Stimulated activated CD4-positive, alpha-beta T cell treated with anti-CD3 and anti-CD28 coated beads, TNF-alpha, amount 100 ng/mL, for 24 hours (primary cell): ENCODE data around the gene OAF.
A peak's percentile ranks its signal among the peaks of the same experiment; 100 is the strongest.
"Not testable (repeated sequence)": the region's sequence is repeated elsewhere in the genome, so short reads cannot be mapped to it uniquely, and the experiment has no call there.

ENCODE experiments used
- DNase-seq, 3 experiments: peaks; one replicate each; pipeline ENCODE4 v3.0.0-alpha.2; 2020; ENCODE audit warnings: low read depth in 3 of 3

OAF gene

DNA sequence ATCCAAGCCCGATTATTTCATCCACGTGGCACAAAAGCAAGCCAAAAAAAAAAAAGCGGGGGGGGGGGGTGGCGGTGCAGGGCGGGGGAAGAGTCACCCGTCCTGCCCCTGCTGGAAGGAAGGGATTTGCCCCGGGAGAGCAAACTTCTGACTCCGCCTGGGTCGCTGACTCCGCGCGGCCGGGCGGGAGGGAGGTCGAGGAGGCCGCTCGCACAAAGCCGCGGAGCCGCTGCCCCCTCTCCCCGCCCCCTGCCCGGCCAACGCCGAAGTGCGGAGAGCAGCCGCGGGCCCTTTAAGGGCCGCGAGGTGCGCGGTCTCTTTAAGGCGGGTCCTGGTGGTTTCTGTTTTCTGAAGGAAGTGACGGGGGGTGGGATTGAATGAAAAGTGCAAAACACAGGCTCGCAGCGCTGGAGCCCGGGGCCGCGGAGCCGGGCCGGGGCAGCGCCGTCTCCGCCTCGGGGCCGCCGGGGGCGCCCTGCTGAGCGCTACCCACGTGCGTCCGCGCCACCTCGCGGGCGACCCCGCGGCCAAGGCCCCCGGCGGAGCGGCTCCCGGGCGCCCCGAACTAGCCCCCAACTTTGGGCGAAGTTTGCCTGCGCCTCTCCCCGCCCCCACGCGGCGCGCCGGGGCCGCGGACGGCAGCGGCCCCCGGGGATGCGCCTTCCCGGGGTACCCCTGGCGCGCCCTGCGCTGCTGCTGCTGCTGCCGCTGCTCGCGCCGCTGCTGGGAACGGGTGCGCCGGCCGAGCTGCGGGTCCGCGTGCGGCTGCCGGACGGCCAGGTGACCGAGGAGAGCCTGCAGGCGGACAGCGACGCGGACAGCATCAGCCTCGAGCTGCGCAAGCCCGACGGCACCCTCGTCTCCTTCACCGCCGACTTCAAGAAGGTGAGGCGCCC is at the start of gene OAF:
TSS of gene OAF (plus strand) at position 407 of the 896 bp plus-strand sequence. CDS start at position 655, 248 bp downstream.
- DNase-seq, result peak in 2 of 3 experiments; percentile 25 to 45

DNA sequence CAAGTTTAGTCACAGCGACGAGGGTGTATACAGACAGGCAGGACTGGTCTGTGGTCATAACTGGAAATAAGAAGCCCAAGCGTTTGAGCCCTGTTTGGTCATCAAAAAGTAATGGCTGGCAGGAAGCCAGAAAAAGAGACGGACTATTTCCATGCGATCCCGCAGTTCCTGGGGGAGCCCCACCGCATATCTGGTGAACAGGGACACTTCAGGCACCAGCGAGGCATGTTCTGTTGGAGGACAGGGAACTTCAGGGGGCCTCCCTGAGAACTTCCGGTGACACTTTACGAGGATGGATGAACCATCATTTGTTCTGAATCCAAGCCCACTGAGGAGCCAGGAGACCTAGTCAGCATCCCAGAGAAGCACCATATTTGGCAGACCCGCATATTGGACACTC is 43.2 kb upstream of the OAF start:
- no peak for DNase-seq

- no peak for DNase-seq
Measured at GRCh38 chr11:120168108-120168959, 42.5 kb upstream of the OAF start.

DNA sequence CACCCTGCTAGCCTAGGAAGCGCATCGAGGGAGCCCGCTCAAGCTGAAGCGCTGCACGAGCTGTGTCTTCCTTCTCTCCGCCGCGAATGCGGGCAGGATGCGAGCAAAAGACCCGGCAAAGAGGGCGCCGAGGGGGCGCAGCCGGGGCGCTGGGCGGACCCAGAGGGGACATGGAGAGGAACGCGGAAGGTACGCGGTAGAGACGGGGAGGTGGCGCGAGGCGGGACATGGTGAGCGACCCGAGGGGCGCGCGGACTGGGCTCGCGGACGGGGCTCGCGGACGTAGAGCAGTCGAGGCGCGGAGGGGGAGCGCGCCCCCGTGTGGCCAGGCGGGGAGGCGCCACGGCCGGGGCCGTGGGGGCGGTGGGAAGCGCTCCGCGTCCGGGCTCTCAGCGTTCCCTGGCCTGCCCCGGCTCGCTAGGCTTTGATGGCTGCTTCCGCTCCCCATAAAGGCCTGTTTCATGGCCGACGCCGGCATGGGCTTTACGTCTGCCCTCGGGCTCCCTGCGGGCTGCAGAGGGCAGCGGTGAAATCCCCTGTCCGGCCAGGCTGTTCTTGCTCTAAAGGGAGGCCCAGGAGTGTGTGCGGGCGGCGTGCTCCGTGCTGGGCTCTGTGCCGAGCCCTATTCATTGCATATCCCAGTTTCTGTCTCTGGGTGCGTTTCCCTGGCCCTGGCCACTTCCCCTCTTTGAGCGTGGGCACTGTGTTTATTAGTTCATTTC is 41.7 kb upstream of the OAF start:
- DNase-seq, result peak; percentile 12 to 57 (median 28)

GRCh38 chr11:120169981-120170698 is 40.7 kb upstream of the OAF start:
- no peak for DNase-seq

- DNase-seq, result no peak
Measured at GRCh38 chr11:120170741-120171261, 40.0 kb upstream of the OAF start.

- peak; percentile 12 to 51 (median 13) for DNase-seq
Measured at GRCh38 chr11:120172054-120172911, 38.5 kb upstream of the OAF start.

DNA sequence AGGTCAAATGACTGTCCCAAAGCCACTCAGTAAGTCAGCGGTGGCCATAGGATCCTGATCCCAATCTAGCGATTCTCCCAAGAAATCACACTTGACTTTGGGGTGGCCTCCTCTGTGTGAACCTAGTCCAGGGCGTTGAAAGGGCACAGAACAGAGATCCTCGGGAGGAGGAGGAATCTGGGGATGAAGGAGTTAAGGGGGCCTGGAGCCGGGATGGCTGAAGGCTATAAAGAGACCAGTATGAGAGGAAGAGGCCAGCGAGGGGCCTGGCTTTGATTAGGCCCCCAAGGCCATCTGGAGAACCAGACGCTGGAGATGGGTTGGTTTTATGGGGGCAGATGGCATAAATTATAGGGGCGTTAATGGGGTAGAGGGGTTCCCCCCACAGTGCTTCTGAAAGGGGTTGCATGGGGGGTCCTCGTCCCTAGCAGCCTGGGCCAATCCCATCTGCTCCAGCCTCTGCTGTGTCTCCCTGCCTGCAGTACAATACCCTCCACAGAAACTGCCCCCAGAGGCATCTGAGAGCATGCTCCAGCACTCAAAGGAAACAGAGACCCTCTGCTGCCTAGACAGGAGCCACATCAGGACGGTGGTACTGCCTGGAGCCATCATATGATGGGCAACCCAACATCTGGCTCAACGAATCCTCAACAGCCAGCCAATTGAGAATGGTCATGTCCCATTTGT is 37.7 kb upstream of the OAF start:
- no peak for DNase-seq

DNA sequence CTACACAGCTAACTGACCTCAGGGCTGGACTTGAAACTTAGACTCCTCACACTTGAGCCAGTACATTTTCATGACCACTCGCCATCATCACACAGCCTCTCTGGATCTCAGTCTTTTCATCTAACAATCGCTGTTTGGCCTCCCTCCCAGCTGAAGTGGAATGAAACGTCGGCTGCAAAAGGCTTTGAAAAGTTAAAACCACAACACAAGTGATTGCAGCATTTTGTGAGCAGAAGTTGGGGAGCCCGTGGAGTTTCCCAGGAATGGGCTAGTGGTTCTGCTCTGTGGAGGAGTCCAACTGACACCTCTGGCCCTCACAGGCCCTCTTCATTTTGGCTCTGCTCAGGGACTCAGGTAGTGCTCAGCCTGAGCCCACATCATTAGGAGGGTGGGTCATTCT is 37.0 kb upstream of the OAF start:
- no peak for DNase-seq

GRCh38 chr11:120174866-120175265 is 36.0 kb upstream of the OAF start:
- DNase-seq, result no peak

DNA sequence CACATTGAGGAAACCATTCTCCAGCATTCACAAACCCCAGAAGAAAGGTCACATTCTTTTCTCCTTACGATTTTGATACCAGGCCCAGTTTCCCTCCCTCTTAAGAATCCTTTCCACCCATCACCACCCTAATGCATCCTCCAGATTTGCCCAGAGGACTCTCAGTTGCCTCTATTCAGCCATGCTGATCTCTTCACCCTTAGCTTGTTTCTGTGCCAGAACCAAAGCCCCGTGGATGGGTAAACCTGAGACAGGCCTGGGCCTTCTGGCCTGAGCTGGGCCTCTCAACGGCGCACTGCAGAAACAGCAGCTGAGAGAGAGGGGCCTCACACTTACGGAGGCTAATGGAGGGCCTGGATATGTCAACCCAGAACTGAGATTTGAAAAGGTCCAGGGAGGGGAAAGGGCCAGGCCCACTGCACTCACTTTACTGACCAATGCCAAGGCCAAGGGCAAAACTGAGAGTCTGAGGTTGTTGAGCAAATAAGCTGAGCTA is 32.2 kb upstream of the OAF start:
- DNase-seq, result no peak

- DNase-seq, result no peak
Measured at GRCh38 chr11:120179057-120179672, 31.7 kb upstream of the OAF start.

GRCh38 chr11:120180063-120180462 is 30.8 kb upstream of the OAF start:
- DNase-seq, result not testable (repeated sequence)

DNA sequence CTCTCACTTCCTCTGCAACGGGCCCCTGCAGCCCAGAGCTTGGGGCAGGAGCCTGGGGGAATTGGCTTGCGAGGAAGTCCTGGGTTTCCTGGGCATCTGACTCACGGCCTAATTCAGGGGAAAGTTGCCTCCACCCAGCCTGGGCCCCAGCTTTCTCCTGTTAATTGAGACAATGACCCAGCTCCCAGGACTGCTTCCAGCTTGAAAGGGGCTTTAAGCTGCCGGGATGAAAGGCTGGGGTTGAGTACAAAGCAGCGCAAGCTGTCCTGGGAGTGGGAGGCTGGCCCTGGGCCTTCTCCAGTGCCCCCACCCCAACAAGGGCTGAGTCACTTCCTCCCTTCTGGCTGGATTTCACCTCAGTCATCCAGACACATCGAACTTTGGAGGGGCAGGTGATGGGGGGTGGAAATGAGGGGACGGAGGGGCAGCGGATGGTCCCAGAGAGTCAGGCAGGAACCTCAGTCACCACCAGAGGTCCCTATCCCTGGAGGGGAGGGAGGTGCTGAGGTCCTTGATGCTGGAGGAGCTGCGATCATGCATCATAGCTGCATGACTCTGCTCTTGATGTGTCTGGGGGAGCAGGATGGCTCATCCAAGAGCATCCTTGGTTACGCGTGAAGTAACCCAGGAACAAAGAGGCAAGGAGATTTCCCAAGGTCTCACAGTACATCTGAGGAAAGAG is 30.1 kb upstream of the OAF start:
- DNase-seq, result no peak

GRCh38 chr11:120181376-120181975 is 29.4 kb upstream of the OAF start:
- DNase-seq, result no peak

DNA sequence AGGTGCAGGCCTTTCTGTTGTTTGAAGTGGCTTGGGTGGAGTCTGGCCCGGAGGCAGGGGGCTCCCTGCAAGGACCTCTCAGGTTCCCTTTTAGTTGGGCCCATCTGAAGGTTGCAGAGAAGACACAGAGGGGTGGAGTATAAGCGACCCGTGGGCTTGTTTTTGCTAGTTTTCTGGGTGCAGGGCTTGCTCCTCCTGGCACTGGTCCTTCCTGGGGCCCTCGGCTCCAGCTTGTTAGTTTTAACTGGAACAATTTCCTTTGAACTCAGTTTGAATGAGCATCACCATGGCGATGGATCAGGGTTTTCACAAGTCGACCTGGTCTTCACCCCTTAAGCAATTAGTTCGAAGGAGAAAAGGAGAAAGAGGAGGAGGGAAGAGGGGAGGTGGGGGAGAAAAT is 28.5 kb upstream of the OAF start:
- no peak for DNase-seq

DNA sequence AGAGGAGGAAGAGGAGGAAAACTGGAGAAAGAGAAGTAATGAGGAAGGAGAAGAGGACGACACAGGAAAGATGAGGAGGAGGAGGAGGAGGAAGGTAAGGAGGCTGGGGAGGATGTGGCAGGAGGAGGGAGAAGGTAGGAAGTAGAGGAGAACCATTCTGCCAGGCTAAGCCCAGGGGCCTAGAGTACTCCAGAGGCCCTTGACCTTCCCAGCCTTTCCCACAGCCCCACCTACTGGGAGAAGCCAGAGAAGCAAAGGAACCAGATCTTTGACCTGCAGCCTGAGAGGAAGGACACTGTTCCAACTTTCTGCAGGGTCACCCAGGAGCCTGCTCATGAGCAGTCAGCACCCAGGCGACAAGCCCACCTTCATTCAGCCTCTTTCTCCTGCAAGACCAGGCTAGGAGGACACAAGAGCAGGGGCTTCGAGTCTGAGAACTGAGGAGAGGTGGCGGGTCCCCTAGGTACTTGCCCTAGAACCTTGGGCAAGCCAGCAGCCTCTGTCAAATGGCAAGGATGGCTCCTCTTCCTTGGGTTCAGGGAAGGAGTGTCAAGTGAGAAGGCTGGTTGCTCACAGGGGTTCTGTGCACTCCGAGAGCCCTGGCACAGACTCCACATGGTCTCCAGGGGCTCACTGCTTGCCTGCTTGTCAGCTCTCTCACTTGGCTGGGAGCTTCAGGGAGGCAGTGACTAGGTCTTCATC is 27.9 kb upstream of the OAF start:
- DNase-seq, result no peak
